Measurements from ENCODE around the gene DRAP1.

DNA sequence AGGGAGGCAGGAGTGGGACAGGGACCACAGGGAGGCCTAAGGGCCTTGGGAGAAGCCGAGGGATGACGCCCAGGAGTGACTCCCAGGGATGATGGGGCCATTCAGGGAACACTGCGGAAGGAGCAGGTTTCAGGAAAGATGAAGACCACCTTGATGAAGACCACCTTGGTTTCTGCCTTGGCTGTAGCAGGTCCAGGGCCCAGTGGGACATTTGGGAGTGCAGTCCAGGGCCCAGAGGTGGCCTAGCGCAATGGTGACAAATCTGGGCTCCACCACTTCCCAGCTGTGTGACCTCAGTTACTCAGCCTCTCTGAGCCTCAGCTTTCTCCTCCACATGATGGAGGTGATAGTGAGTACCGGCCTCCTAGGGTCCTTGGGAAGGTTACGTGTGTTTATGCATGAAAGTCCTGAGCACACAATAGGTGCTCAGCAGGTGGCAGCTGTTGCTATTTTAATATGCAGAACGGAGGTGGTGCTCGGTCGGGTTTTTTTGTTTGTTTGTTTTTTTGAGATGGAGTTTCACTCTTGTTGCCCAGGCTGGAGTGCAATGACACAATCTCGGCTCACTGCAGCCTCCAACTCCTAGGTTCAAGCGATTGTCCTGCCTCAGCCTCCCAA is 26.8 kb downstream of the DRAP1 start:
- TF ChIP-seq SUZ12 (IDR thresholded peaks at IDR 0.05; ENCODE audit: extremely low read depth, insufficient read depth, insufficient read length) (no peak), YY1 (IDR thresholded peaks at IDR 0.05; ENCODE audit: insufficient read depth, insufficient read length) (no peak)
